Amygdala (tissue), 56 donors: ENCODE data around the gene MIGA1.
"Not testable (repeated sequence)": the region's sequence is repeated elsewhere in the genome, so short reads cannot be mapped to it uniquely, and the experiment has no call there.

Experiments used
- DNase-seq, 56 donors: peaks; one replicate each; lab custom pipeline; 2025; lab: John Stamatoyannopoulos, UW

The MIGA1 gene

GRCh38 chr1:77900687-77901293 lies 121.3 kb downstream of the MIGA1 start:
- DNase-seq: peak in 8 of 56 donors; percentile 1 to 34 (median 9)

- DNase-seq: no peak
Observed at GRCh38 chr1:77905603-77906002, 126.2 kb downstream of the MIGA1 start.

DNA sequence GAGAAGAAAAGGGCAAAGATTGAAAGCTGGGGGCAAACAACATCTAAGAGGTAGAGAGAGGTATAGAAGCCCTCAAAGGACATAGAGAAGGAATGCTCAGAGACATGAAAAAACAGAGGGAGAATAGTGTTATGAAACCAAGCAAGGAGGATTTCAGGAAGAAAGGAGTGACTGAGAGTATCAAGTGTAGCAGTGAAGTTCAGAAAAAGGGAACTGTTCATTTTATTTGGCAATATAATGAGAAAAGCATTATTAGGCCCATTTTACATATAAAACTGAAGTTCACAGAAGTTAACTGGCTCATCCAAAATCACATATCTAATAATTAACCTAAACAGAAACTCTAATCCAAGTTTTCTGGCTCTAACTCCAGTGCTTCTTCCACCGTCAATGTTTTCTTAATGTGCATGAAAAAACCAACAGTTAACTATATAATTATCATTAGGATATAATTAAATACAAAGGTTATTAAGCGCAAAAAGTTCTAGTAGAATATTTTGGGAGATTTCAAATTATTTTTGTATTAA lies 126.6 kb downstream of the MIGA1 start:
- DNase-seq: no peak

- no peak for DNase-seq
Observed at GRCh38 chr1:77906624-77907023, 127.2 kb downstream of the MIGA1 start.

DNA sequence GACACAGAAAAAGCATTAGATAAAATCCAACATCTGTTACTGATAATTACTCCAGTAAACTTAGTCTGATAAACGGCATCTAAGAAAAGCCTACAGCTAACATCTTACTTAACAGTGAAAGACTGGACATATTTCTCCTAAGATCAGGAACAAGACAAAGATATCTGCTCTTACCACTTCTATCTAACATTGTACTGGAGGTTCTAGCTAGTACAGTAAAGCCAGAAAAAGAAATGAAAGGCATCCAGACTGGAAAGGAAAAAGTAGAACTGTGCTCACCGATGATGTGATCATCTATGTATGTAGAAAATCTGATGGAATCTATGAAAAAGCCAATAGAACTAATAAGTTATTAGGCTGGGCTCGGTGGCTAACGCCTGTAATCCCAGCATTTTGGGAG lies 130.7 kb downstream of the MIGA1 start:
- DNase-seq: no peak

- not testable (repeated sequence) for DNase-seq
Observed at GRCh38 chr1:77918918-77919317, 139.5 kb downstream of the MIGA1 start.

DNA sequence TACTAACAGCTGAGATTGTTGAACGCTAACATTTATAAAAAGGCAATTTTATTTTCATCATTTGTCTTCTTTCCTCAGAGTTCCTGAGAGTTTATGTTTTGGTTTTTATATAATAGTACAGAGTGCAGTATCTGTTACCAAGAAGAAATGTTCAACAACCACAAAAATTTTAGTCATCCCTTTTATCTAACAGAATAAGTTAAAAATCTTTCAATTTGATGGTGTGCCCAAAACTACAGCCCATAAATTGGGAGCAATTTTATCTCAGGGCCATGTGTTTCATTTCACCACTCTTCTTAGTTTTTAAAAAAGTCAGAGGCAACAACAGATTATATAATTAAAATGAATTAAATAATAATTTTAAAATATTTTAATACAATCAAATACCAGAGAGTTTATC lies 146.1 kb downstream of the MIGA1 start:
- DNase-seq: no peak

DNA sequence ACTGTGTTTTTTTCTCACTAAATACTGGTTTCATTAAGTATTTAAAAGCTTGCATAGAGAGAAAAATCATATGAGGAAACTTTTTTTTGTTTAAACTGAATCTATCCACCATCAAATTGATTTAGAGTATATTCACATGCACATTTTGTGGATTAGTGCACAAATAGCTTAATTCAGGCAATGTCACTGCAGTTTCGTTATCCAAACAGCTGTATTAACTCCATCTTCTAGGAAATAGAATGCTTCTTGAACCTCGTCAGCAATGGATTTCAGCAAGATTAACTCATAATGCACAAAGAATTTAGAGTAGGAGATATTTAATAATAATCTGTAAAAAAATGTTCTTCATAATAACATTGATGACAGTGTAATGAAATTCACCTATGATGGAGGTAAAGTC lies 146.5 kb downstream of the MIGA1 start:
- DNase-seq: no peak

DNA sequence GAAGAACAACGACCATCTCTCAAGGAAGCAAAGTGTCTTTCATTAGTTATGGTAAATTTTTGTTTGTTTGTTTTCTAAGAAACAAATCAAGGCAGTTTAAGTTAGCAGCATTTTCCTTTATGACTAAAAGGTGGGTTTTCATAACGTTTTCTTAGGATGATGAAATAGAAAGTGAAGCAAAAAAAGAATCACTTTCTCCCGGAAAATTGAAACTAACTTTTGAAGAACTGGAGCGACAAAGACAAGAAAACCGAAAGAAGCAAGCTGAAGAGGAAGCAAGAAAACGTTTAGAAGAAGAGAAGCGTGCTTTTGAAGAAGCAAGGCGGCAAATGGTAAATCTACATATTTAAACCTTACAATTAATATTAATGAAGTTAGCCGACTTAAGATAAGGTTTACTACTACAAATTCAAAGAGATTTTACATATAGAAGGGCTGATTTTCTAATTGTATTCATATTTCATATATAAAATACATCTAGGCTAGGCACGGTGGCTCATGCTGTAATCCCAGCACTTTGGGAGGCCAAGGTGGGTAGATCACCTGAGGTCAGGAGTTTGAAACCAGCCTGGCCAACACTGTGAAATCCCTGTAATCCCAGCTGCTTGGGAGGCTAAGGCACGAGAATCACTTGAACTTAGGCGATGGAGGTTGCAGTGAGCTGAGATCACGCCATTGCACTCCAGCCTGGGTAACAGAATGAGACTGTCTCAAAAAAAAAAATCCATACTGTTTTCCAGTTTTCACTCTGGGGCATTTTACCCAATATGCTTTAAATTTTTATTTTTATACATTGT lies 147.3 kb downstream of the MIGA1 start:
- no peak for DNase-seq

DNA sequence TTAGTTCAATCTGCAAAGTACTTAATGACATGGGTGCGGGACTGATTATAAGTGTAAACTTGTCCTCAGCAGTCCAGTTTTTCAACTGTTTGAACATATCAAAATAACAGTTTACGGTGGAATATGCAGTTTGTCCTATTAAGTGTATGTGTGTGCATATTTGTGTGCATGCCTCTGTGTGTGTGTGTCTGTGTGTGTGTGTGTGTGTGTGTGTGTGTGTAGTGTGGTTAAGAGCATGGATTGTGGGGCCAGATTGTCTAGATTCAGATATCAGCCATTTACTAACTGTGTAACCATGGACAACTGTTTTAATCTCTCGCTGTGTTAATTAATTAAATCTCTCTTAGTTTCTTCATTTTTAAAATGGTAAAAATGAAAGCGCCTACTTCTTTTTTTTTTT lies 148.0 kb downstream of the MIGA1 start:
- no peak for DNase-seq
